ENCODE results near the gene FAM76B. TPM values are rescaled to one million over a fixed set of nuclear protein-coding genes. Genes with fewer than 3 reads are reported as not detected.

Gene FAM76B
- total and polyA plus RNA-seq, 2 of the 13 experiments (the other 11 are each of a cell fraction or from before 2014, with no cell fraction given), result 20.2 to 24.2 TPM

DNA sequence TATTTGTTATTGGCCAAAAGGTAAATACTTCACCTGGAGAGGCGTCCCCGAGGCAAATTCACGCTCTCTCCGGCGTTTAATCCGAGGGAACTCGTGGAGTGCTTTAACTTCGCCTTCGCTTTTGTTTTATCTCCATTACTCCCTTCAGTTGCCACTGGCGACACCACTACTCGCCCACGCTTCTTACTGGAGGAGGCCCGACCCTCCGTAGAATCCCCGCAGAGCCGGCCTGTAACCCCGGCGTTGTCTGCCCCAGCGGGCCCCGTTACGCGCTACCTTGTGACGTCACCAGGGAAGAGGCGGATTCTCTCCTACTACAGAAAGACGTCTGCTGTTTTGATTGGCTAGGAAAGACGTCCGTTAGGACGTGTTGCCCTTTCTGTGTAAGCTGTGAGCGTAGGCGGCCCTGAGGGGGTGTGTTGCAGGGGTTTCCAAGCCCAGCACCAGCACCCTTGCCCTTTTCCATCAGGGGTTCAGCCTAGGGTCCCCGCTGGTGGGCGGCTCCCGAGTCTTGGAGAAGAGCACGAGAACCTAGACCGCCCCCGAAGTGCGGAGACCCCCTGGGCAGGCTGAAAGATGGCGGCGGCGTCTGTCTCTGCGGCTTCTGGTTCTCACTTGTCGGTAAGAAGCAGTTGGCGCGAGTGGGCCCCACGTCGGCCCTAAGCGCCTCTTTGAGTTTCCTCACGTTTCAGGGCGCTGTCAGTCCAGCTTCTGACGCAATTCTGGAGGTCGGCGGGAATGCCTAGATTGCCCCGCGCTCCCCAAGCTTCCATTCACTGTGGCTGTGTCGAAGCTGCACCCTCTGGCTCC lies 746 bp upstream of the FAM76B start, which contains the start of gene CEP57 (continued):
- TF ChIP-seq, protein P1, sequence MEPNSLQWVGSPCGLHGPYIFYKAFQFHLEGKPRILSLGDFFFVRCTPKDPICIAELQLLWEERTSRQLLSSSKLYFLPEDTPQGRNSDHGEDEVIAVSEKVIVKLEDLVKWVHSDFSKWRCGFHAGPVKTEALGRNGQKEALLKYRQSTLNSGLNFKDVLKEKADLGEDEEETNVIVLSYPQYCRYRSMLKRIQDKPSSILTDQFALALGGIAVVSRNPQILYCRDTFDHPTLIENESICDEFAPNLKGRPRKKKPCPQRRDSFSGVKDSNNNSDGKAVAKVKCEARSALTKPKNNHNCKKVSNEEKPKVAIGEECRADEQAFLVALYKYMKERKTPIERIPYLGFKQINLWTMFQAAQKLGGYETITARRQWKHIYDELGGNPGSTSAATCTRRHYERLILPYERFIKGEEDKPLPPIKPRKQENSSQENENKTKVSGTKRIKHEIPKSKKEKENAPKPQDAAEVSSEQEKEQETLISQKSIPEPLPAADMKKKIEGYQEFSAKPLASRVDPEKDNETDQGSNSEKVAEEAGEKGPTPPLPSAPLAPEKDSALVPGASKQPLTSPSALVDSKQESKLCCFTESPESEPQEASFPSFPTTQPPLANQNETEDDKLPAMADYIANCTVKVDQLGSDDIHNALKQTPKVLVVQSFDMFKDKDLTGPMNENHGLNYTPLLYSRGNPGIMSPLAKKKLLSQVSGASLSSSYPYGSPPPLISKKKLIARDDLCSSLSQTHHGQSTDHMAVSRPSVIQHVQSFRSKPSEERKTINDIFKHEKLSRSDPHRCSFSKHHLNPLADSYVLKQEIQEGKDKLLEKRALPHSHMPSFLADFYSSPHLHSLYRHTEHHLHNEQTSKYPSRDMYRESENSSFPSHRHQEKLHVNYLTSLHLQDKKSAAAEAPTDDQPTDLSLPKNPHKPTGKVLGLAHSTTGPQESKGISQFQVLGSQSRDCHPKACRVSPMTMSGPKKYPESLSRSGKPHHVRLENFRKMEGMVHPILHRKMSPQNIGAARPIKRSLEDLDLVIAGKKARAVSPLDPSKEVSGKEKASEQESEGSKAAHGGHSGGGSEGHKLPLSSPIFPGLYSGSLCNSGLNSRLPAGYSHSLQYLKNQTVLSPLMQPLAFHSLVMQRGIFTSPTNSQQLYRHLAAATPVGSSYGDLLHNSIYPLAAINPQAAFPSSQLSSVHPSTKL (CRISPR knock-in tag; IDR thresholded peaks at IDR 0.05), result no peak
- TF ChIP-seq TBP (CRISPR knock-in tag; IDR thresholded peaks at IDR 0.05) (no peak), ZNF773 (CRISPR knock-in tag; IDR thresholded peaks at IDR 0.05; ENCODE audit: borderline replicate concordance) (peak; percentile 35; the same call in 1 of the 2 replicates), ZNF792 (CRISPR knock-in tag; IDR thresholded peaks at IDR 0.05) (no peak), ZNF431 (CRISPR knock-in tag; IDR thresholded peaks at IDR 0.05; ENCODE audit: borderline replicate concordance, low read depth) (no peak), PRDM10 (CRISPR knock-in tag; IDR thresholded peaks at IDR 0.05; ENCODE audit: low read depth) (no peak), MAF1 (CRISPR knock-in tag; IDR thresholded peaks at IDR 0.05; ENCODE audit: borderline replicate concordance) (0 out of 2 replicates have a peak, but pooled peaks have one; percentile 46), ZNF616 (CRISPR knock-in tag; IDR thresholded peaks at IDR 0.05; ENCODE audit: low read depth) (no peak), ZNF34 (CRISPR knock-in tag; IDR thresholded peaks at IDR 0.05; ENCODE audit: borderline replicate concordance) (no peak), TSC22D2 (CRISPR knock-in tag; IDR thresholded peaks at IDR 0.05; ENCODE audit: borderline replicate concordance) (no peak), TGIF2 (CRISPR knock-in tag; IDR thresholded peaks at IDR 0.05) (no peak; the same call in 1 of the 2 replicates), LRRFIP1 (CRISPR knock-in tag; conservative IDR thresholded peaks at IDR 0.05) (no peak), SP140L (CRISPR knock-in tag; IDR thresholded peaks at IDR 0.05; ENCODE audit: borderline replicate concordance) (no peak; the same call in 1 of the 2 replicates), HNRNPK (IDR thresholded peaks at IDR 0.05; ENCODE audit: low read depth, low read length, poor library complexity, severe bottlenecking) (no peak), FOXJ3 (CRISPR knock-in tag; IDR thresholded peaks at IDR 0.05; ENCODE audit: borderline replicate concordance) (no peak), TRIM24 (CRISPR knock-in tag; IDR thresholded peaks at IDR 0.05) (no peak), ZNF614 (CRISPR knock-in tag; IDR thresholded peaks at IDR 0.05; ENCODE audit: borderline replicate concordance) (no peak), ZNF224 (CRISPR knock-in tag; IDR thresholded peaks at IDR 0.05) (no peak), JUN (CRISPR knock-in tag; IDR thresholded peaks at IDR 0.05) (no peak)
